ENCODE data around the gene MRI1.

GRCh38 chr19:13770013-13770635 is 5.8 kb downstream of the MRI1 start:
- TF ChIP-seq EZH2phosphoT487 (IDR thresholded peaks at IDR 0.05; ENCODE audit: low read depth) (no peak), CTCF (IDR thresholded peaks at IDR 0.05; ENCODE audit: low read depth, low read length) (no peak)
